Fibroblast of mammary gland (primary cell): ENCODE measurements around the gene SP4.

ENCODE experiments used
- DNase-seq: peaks from one replicate; pipeline ENCODE4 v3.0.0-alpha.2; 2010; ENCODE audit warnings: low read depth
- H3K4me3 ChIP-seq: 2 replicates; pipeline ENCODE4 v1.5.1; 2011; ENCODE audit warnings: low read depth, mild to moderate bottlenecking, low read length, moderate library complexity; ENCODE audit not compliant: control insufficient read depth
- CTCF ChIP-seq: conservative IDR thresholded peaks from 2 replicates; pipeline ENCODE4 v1.5.1; 2011; ENCODE audit warnings: low read depth, low read length, inconsistent platforms; ENCODE audit not compliant: control insufficient read depth, insufficient read depth

Gene SP4

DNA sequence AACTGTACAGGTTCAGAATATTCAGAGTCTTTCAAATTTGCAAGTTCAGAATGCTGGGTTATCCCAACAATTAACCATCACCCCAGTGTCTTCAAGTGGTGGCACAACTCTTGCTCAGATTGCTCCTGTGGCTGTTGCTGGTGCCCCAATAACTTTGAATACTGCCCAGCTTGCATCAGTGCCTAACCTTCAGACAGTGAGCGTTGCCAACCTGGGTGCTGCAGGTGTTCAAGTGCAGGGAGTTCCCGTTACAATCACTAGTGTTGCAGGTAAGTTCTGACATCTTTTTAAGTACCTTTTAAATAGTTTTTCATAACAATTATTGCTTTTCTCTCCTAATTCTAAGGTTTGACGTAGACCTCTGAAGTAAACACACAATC lies 2.7 kb downstream of the SP4 start:
- H3K4me3 ChIP-seq = no peak overlapping the region
- no peak for DNase-seq
- no peak for TF ChIP-seq CTCF

- no peak for DNase-seq
- H3K4me3 ChIP-seq = no peak overlapping the region
- TF ChIP-seq CTCF = no peak
These were observed 15.4 kb downstream of the SP4 start for GRCh38 chr7:21443149-21443841.

- no peak for DNase-seq
- no peak for TF ChIP-seq CTCF
These were observed 21.1 kb downstream of the SP4 start for GRCh38 chr7:21448974-21449373.

GRCh38 chr7:21450076-21450475 lies 22.2 kb downstream of the SP4 start:
- no peak overlapping the region for H3K4me3 ChIP-seq
- TF ChIP-seq CTCF = no peak
- no peak for DNase-seq

More at GRCh38 chr7:21448974-21449373, 21.1 kb downstream of the SP4 start:
- H3K4me3 ChIP-seq = no peak overlapping the region

DNA sequence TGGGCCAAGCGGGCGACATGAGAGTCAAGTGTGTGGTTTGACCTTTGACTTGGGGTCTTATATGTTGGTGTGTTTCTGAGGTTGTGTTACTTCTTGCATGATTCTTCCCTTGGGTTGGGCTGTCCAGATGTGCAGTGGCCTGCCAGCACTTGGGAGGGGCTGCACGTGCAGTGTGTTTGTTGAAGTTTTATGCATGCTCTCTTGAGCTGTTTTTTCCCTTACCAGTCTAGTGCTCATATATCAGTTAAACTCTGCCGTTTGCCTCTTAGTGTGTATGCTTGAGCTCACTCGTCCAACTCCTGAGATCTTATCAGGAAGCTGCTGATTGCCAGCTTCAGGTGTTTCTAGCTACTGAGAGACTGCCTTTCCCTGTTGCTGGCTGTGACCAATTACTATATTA lies 23.1 kb downstream of the SP4 start:
- TF ChIP-seq CTCF = no peak
- no peak for DNase-seq
- no peak overlapping the region for H3K4me3 ChIP-seq

- DNase-seq = peak; percentile 7
- TF ChIP-seq CTCF = no peak
These were observed 26.3 kb downstream of the SP4 start for GRCh38 chr7:21454182-21454581.

GRCh38 chr7:21454906-21455305 lies 27.0 kb downstream of the SP4 start:
- no peak for DNase-seq
- no peak overlapping the region for H3K4me3 ChIP-seq
- no peak for TF ChIP-seq CTCF

More at GRCh38 chr7:21454182-21454581, 26.3 kb downstream of the SP4 start:
- no peak overlapping the region for H3K4me3 ChIP-seq
